ENCODE data around the gene MID1. TPM values are rescaled to one million over a fixed set of nuclear protein-coding genes. Genes with fewer than 3 reads are reported as not detected.
A peak's percentile ranks its signal among the peaks of the same experiment; 100 is the strongest.

MID1 gene
- total RNA-seq, 1 donor from 2014 or later = 31.2 TPM

DNA sequence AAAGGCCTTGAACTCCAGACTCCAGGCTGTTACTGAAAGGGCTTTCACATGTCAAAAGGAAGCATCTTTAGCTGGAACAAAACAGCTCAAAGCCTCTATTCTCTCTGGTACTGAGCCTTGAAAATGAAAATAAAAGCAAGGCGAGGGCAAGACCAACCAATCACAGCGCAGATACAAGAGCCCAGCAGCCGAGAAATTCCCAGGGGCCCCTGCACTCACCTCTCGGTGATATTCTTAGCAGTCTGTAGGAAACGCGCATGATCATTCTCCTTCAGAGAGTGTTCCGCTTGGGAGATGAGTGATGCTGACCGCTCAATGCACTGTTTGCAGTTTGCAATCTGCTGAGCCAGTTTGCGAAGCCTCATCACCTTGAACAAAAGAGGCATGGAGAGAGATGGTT, 138.1 kb downstream of the MID1 start:
- Mint-ChIP-seq H3K4me1 (ENCODE audit: low read depth, unreplicated experiment) (peaks cover 16% of the 10 kb centered on the region), H3K9me3 (ENCODE audit: unreplicated experiment) (no peaks in the 10 kb centered on the region), H3K4me3 (ENCODE audit: unreplicated experiment) (no peak overlapping the region), H3K27me3 (ENCODE audit: low read depth, unreplicated experiment) (no peaks in the 10 kb centered on the region), H3K36me3 (ENCODE audit: low read depth, unreplicated experiment) (no peaks in the 10 kb centered on the region), H3K27ac (ENCODE audit: unreplicated experiment) (no peak overlapping the region)
- Histone ChIP-seq H2AFZ (ENCODE audit: low read depth, low read length) (no peak overlapping the region), H3K4me2 (ENCODE audit: low read length) (no peak overlapping the region), H3K4me1 (ENCODE audit: insufficient read depth, low read length) (peaks cover 15% of the 10 kb centered on the region), H3K9ac (ENCODE audit: low read length) (no peak overlapping the region), H3K79me2 (ENCODE audit: insufficient read depth, low read length) (no peaks in the 10 kb centered on the region), H4K20me1 (ENCODE audit: insufficient read depth, low read length) (no peaks in the 10 kb centered on the region), H3K4me3 (ENCODE audit: insufficient read depth, low read depth, low read length) (no peak overlapping the region), H3K36me3 (ENCODE audit: insufficient read depth, low read length) (peaks cover 8% of the 10 kb centered on the region), H3K9me3 (ENCODE audit: insufficient read depth, low read depth, low read length) (no peaks in the 10 kb centered on the region), H3K27me3 (ENCODE audit: insufficient read depth, low read length) (no peaks in the 10 kb centered on the region), H3K27ac (ENCODE audit: low read depth, low read length) (no peak overlapping the region)
- TF ChIP-seq CTCF (IDR thresholded peaks at IDR 0.05; ENCODE audit: insufficient read depth, low read depth, low read length) = no peak
- no peak for TF ChIP-seq EZH2 (IDR thresholded peaks at IDR 0.05; ENCODE audit: insufficient read depth, low read length)
- no peak for FAIRE-seq
- DNase-seq (ENCODE audit: low read depth) = no peak

GRCh38 chrX:10480861-10481260, 139.5 kb downstream of the MID1 start:
- peaks cover 7% of the 10 kb centered on the region for H3K4me1 ChIP-seq (ENCODE audit: insufficient read depth, low read length)
- FAIRE-seq = peak; percentile 37

More at GRCh38 chrX:10480861-10481260, 139.5 kb downstream of the MID1 start:
- Mint-ChIP-seq H3K36me3 (ENCODE audit: low read depth, unreplicated experiment) (no peaks in the 10 kb centered on the region), H3K27ac (ENCODE audit: unreplicated experiment) (no peak overlapping the region), H3K9me3 (ENCODE audit: unreplicated experiment) (no peaks in the 10 kb centered on the region), H3K27me3 (ENCODE audit: low read depth, unreplicated experiment) (no peaks in the 10 kb centered on the region), H3K4me3 (ENCODE audit: unreplicated experiment) (no peak overlapping the region), H3K4me1 (ENCODE audit: low read depth, unreplicated experiment) (peaks cover 10% of the 10 kb centered on the region)
- Histone ChIP-seq H3K27me3 (ENCODE audit: insufficient read depth, low read length) (no peaks in the 10 kb centered on the region), H3K36me3 (ENCODE audit: insufficient read depth, low read length) (peaks cover 8% of the 10 kb centered on the region), H3K4me2 (ENCODE audit: low read length) (no peak overlapping the region), H3K4me3 (ENCODE audit: insufficient read depth, low read depth, low read length) (no peak overlapping the region), H3K27ac (ENCODE audit: low read depth, low read length) (no peak overlapping the region), H3K79me2 (ENCODE audit: insufficient read depth, low read length) (no peaks in the 10 kb centered on the region), H2AFZ (ENCODE audit: low read depth, low read length) (no peak overlapping the region), H3K9me3 (ENCODE audit: insufficient read depth, low read depth, low read length) (no peaks in the 10 kb centered on the region), H3K9ac (ENCODE audit: low read length) (no peak overlapping the region), H4K20me1 (ENCODE audit: insufficient read depth, low read length) (no peaks in the 10 kb centered on the region)
- no peak for TF ChIP-seq CTCF (IDR thresholded peaks at IDR 0.05; ENCODE audit: insufficient read depth, low read depth, low read length)
- TF ChIP-seq EZH2 (IDR thresholded peaks at IDR 0.05; ENCODE audit: insufficient read depth, low read length) = no peak
- DNase-seq (ENCODE audit: low read depth) = no peak

Measured in astrocyte (in vitro differentiated cells and primary cell).